GM12872 (cell line): ENCODE measurements around the gene GPSM1.

Experiments used
- CTCF ChIP-seq: IDR thresholded peaks from 3 replicates; pipeline ENCODE4 v1.5.1; 2011; ENCODE audit warnings: low read depth, mild to moderate bottlenecking, low read length, moderate library complexity; ENCODE audit not compliant: insufficient read depth

The GPSM1 gene

GRCh38 chr9:136341042-136341655 lies 13.8 kb downstream of the GPSM1 start:
- no peak for TF ChIP-seq CTCF

- TF ChIP-seq CTCF = no peak
These were observed 14.4 kb downstream of the GPSM1 start for GRCh38 chr9:136341769-136342168.

GRCh38 chr9:136342181-136343120 lies 15.1 kb downstream of the GPSM1 start:
- no peak for TF ChIP-seq CTCF

- no peak for TF ChIP-seq CTCF
These were observed 16.0 kb downstream of the GPSM1 start for GRCh38 chr9:136343121-136343883.

- no peak for TF ChIP-seq CTCF
These were observed 16.5 kb downstream of the GPSM1 start for GRCh38 chr9:136343884-136344269.

GRCh38 chr9:136344544-136345280 lies 17.4 kb downstream of the GPSM1 start:
- TF ChIP-seq CTCF = no peak
